ENCODE measurements around the gene UBTD1. TPM values are rescaled to one million over a fixed set of nuclear protein-coding genes. Genes with fewer than 3 reads are reported as not detected.

UBTD1 gene
- polyA plus RNA-seq, 1 donor, result 6.5 TPM

DNA sequence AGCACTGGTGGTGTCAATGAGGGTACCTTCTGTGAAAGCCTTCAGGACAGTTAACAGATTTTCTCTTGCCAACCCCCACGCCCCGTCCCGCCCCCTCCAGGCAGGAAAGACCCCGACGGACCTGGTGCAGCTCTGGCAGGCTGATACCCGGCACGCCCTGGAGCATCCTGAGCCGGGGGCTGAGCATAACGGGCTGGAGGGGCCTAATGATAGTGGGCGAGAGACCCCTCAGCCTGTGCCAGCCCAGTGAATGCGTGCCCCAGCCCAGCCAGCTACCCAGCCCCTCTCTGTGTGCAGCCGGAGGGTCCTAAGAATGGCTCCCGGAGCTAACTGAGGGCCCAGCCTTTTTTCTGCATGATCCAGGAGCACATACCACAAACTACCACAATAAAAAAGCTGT is 84.8 kb downstream of the UBTD1 start:
- no peak for DNase-seq

- DNase-seq, result peak; percentile 52
These were observed 85.5 kb downstream of the UBTD1 start, which contains the start of gene HOGA1 for GRCh38 chr10:97584060-97584797. Gene HOGA1, plus strand, starts transcription at chr10:97584389. Its CDS starts 315 bp downstream, at chr10:97584704.

DNA sequence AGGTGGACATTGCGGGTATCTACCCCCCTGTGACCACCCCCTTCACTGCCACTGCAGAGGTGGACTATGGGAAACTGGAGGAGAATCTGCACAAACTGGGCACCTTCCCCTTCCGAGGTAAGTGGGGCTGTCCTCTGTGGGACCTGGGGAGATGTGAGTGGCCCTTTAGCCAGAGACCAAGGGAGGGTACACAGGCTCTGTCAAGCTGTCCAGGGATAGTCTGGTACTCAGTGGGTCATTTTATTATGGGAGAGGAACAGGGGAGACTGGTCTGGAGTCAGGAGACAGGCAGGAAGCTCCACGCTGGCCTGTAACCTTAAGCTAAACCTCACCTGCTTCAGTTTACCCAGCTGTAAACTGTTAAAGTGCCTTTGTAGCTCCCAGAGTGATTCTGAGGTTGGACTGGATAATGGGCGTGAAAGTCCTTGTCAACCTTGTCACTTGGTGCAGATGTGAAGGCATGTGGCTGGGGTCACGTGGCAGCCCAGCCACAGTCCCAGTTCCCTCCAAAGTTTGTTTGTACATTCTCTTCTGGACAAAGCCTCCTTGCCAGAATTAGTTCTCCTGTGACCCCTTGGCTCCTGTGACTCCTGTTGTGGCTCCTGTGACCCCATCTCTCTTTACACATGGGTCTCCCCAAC is 86.2 kb downstream of the UBTD1 start:
- DNase-seq, result no peak

GRCh38 chr10:97585439-97585811 is 86.7 kb downstream of the UBTD1 start:
- DNase-seq, result no peak

DNA sequence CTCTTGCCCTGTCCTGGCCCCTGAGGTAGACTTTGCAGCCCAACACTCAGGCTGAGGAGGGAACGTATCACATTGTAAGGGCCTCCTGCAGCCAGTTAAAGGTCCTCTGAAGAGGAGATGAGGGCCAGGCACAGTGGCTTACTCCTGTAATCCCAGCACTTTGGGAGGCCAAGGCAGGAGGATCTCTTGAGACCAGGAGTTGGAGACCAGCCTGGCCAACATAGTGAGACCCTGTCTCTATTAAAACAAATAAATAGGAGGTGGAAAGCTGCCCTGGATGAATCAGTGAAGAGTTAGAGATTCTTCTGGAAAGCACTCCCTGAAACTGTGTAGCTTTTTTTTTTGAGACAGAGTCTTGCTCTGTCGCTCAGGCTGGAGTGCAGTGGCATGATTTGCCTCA is 88.5 kb downstream of the UBTD1 start:
- no peak for DNase-seq

- no peak for DNase-seq
These were observed 90.8 kb downstream of the UBTD1 start, which contains the start of gene C10orf62 for GRCh38 chr10:97589479-97589878. Gene C10orf62, plus strand, starts transcription at chr10:97589721. Its CDS starts 177 bp downstream, at chr10:97589898.

GRCh38 chr10:97590082-97590747 is 91.5 kb downstream of the UBTD1 start:
- no peak for DNase-seq

DNA sequence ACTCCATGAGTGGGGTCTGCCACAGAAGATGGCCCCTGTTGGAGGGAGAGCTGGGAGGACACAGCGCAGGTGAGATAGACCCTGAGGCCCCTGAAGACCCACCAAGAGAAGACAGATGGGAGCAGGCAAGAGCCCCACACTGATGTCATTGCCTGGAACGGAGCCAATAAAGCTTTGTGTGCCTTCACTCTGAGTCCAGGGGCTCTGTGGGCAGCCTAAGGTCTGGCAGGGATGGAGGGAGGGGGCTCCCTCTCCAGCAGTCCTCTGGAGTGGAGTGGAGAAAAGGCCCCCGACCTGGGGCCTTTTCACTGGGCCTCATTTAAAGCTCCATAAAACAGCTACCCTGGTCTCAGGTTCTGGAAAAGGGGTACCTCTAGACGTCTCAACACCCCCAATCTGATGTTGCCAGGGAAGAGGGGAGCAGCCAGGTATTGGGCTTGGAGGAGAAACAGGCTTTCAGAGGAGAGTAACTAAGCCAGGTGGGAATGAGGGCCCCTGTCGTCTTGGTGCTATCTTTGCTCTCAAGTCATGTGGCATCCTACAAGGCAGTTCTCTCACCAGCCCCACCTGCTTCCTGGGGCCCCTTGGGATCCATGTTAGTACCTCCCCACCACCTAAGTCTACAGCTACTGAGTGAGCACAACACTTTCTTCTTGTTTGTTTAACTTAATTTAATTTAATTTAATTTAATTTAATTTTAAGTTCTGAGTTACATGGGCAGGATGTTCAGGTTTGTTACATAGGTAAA is 92.2 kb downstream of the UBTD1 start:
- no peak for DNase-seq

- no peak for DNase-seq
These were observed 94.7 kb downstream of the UBTD1 start for GRCh38 chr10:97593421-97593820.

- DNase-seq, result no peak
These were observed 97.7 kb downstream of the UBTD1 start for GRCh38 chr10:97596101-97597082.

- no peak for DNase-seq
These were observed 99.1 kb downstream of the UBTD1 start for GRCh38 chr10:97597778-97598177.

DNA sequence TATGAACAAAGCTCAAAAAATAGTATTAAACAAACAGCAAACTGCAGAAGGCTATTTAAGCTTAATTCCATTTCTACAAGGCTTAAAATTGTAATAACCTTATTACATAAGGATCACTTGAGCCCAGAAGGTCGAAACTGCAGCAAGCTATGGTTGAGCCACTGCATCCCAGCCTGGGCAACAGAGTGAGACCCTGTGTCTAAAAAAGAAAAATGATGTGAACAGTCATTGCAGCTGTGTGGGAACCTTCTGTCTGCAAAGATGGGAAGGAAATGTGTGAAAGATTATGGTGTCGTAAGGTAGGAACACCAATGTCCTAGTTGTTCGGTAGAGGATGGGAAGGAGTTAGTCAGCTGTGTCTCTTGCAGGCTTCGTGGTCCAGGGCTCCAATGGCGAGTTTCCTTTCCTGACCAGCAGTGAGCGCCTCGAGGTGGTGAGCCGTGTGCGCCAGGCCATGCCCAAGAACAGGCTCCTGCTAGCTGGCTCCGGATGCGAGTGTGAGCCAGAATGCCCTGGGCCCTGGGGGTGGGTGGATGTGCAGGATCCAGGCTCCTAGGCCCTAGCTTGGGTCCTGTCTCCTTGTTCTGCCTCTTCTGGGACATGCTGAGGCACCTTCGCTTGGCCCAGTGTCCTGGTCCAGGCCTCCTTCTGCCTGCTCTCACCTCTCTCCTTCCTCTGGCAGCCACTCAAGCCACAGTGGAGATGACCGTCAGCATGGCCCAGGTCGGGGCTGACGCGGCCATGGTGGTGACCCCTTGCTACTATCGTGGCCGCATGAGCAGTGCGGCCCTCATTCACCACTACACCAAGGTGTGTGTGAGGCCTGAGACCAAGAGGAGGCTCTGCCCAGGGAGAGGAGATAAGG is 99.9 kb downstream of the UBTD1 start:
- DNase-seq, result no peak

GRCh38 chr10:97599272-97599619 is 100.5 kb downstream of the UBTD1 start:
- DNase-seq, result no peak

- no peak for DNase-seq
These were observed 101.9 kb downstream of the UBTD1 start for GRCh38 chr10:97600616-97601015.

DNA sequence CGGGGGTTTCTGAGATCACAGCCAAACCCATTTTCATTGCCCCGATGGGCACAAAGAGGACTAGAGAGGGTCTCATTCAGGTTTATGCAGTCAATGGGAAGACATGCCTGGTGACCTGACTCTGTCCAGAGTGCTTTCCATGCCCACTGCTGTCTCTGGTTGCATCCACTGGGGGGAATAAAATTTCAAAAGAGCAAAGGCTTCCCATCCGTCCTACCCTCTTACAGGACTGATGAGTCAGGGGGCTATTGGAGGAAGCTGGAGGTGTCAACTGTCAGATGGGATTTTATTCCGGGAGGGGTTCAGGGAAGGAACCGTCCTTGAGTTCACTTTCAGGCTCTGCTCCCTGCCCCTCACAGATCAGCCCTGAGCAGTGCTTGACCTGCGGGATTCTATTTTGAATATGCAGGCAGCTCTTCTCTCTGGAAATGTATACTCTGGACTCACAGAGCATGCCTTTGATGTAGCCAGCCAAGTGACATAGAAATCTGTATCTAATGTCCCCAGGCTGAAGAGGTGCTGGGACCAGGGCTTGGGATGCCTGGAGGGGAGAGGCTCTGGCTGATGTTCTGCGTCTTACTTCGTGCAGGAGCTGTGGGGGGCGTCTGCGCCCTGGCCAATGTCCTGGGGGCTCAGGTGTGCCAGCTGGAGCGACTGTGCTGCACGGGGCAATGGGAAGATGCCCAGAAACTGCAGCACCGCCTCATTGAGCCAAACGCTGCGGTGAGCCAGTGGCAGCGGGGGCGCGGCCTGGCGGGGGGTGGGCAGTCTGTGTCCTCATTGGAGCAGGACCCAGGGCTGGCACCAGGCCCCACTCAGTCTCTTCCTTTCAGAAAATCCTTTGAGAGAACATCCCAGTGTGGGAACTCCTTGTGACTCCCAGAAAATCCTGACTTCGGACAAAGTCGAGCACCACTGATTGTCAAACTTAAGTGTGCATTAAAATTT is 102.8 kb downstream of the UBTD1 start:
- DNase-seq, result no peak

DNA sequence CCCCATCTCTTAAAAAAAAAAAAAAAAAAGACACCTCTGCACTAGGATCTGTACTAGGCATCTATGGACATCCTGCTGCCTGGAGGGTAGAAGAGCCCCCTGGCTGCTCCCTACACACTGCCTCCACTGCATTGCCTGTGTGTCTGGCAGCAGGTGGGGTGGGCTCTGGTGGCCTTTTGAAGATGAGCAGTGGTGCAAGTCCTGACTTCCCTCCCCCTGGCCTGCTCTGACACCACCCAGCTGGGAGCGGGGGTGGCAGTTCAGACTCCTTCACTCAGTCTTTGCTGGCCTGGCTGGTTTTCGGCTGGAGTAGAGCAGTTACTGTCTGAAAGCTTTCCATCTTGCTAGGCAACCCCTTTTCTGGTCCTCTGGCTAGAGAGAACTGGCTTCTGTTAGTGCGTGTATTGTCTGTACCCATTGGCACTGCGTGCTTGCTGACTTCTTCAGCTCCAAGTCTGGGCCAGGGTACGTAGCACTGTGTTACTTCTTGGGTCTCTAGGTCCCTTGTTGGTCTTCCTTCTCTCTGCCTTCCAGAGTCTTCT is 108.4 kb downstream of the UBTD1 start:
- DNase-seq, result no peak

DNA sequence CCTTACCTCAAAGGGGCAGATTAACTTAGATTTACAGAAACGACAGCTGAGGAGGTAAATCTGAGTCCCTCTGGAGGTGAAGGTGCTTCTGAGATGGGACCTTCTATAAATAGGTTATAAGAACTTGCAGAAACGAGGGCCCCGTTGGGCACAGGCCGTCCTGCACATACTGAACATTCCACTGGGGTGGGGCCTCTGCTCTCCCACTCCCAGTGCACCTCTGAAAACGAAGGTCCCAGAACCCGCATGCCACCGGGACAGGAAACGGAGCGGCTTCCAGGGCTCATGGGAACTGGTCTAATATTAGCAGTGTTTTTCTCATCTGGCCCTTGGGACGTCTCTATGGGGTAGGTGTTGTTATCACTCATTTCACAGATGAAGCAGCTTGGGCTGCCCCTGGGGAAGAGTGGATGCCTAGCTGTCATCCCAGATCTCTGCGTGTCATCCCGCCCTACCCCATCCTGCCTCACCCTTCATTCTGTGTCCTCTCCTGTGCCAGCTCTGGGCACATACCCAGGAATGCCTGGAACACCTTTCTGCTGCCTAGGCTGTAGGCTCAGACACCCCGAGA is 110.4 kb downstream of the UBTD1 start:
- DNase-seq, result no peak

GRCh38 chr10:97611473-97611872 is 112.7 kb downstream of the UBTD1 start:
- no peak for DNase-seq

Data from left kidney (tissue), 2 donors.